Measurements from ENCODE around the gene CACNA1B.
"Not testable (repeated sequence)": the region's sequence is repeated elsewhere in the genome, so short reads cannot be mapped to it uniquely, and the experiment has no call there.

CACNA1B gene

DNA sequence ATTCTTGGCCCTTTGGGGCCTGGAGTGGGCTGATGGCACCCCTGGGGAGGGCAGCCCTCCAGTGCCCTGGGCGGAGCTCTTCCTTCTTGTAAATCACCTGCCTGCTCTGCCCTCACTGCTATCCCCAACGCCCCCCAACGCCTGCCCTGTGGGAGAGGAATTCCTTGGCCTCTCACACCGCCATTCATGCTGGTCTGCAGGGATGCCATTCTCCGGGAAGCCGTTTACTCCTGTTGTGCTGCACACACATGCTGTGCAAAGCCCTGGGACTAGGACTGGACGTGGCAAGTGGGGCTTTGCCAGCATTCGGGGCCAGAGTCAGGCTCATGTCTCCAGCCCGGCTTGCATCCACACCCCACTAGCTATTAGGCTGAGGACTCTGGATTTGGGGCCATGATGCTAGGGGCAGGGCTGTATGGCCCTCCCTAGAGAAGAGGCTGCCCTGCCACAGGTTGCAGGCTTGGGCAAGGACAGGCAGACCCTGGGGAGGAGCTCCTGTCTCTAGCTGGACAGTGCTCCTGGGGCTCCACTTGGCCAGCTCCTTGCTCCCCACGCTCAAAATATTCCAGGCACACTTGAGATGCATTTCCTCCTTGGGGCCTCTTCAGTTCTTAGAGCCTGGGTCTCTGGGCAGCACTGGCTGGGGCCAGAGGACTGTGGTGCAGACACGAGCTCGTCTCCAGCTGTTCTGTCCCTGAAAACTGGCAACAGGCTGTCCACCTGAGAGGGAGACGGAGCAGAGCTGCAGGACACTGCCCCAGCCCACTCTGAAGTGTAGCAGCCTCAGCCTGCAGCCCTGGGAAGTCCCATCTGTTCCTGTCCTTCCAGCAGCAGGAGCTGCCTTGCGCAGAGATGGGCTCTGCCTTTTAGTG is 226.9 kb downstream of the CACNA1B start:
- DNase-seq, result no peak

DNA sequence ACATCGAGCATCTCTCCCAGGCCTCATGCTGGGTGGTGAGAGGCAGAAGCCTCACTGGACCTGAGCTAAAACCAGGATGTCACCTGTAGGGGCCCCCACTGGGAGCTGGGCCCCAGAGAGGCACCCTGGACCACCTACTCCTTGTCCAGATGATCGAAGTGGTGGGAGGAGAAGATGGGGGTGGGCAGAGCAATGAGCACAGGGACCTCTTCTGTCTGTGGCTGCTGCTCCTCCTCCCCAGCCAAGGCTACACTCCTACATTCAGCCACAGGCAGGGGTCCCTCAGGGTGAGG is 227.5 kb downstream of the CACNA1B start:
- DNase-seq, result no peak

DNA sequence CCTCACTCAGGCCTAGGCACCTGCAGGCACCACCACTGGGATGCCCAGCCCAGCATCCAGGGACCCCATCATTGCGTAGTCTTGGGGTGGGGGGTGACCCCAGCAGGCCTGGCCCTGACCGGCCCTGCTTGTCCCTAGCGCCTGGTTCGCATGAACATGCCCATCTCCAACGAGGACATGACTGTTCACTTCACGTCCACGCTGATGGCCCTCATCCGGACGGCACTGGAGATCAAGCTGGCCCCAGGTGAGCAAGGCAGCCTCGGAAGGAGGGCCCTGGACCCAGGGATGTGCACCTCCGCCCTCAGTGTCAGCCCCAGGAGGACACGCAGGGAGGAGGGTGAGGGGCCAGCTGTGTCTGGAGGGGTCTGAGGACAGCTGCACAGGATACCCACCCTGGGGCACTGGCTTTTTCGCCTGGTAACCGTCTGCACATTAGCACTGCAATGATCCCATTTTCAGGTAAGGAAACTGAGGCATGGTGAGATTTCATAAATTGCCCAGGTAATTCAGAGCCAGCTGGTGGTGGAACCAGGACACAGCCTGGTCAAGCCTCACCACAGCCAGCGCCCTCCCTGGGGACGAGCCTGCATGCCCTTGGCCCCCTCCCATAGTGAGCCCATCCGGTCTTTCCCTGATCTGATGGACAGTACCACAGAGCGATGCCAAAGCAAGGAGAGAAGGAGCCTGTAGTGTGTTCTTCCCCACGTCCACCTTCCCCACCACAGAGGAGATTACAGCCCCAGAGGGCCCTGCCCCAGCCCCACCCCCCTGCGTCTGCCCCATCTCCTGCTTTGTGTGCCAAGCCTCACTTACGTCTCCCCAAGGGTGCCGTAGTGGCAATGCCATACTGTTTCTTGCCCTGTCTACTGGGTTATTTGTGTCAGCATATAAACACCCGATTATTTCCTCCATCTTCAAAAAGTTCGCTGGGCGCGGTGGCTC is 228.3 kb downstream of the CACNA1B start:
- no peak for DNase-seq

DNA sequence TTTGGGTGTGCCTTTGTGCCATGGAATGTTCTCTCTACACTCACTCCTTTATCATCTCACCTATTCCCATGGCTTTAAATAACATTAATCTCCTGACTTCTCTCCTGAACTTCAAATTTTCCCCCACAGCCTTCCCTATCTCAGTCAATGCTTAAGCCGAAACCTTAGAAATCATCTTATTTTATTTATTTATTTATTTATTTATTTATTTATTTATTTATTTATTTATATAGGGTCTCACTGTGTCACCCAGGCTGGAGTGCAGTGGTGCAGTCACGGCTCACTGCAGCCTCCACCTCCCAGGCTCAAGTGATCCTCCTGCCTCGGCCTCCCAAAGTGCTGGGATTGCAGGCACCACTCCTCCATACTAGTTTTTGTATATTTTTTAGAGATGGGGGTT is 229.5 kb downstream of the CACNA1B start:
- not testable (repeated sequence) for DNase-seq

DNA sequence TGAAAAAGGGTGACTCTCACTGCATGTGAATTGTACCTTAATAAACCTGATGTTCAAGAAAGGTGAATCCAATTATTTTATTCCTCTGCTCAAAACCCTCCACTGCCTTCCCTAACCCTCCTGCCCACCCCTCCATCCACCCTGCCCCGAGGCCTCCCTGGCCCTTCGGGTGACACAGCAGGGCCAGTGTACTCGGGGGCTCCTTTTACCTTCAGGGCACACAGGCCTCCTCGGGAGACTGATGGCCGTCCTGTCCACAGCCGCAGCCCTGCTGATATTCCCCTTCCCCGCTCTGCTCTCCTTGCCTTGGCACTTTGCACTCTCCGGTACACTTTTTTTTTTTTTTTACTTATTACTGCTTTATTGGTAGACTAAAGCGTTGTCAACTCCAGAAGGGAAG is 234.0 kb downstream of the CACNA1B start:
- DNase-seq, result no peak

DNA sequence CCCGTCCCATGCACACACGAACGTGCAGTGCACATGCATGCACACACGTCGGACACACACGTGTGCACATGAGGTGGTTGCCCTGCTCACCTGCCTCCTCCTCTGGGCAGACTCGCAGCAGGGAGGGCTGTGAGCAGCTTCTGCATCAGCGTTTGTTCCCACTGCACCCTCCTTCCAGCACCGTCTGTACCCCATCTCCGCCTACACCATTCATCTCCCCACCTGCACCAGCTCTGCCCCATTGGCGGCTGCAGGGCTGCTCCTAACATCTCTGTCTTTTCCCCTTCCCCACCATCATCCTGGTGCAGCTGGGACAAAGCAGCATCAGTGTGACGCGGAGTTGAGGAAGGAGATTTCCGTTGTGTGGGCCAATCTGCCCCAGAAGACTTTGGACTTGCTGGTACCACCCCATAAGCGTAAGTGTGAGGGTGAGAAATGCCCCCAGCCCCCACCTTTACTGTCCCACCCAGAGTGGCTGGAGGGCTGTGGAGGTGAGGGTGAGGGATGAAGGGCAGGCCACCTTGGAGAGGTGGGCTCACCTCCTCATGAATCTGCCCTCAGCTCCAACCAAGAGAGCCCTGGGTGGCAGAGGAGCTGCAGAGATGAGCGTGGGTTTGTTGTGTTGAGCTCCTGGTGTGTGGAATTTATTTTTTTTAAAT is 234.6 kb downstream of the CACNA1B start:
- DNase-seq, result no peak

DNA sequence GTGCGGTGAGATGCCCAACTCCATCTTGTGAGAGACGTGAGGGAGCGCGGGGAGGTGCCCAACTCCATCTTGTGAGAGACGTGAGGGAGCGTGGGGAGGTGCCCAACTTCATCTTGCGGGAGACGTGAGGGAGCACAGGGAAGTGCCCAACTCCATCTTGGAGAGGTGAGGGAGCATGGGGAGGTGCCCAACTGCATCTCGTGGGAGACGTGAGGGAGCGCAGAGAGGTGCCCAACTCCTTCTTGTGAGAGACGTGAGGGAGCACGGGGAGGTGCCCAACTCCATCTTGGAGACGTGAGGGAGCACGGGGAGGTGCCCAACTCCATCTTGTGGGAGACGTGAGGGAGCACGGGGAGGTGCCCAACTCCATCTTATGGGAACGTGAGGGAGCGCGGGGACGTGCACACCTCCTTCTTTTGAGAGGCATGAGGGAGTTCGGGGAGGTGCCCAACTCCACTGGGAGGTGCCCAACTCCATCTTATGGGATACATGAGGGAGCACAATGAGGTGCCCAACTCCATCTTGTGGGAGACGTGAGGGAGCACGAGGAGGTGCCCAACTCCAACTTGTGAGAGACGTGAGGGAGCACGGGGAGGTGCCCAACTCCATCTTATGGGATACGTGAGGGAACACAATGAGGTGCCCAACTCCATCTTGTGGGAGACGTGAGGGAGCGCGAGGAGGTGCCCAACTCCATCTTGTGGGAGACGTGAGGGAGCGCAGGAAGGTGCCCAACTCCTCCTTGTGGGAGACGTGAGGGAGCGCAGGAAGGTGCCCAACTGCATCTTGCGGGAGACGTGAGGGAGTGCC is 235.4 kb downstream of the CACNA1B start:
- no peak for DNase-seq

DNA sequence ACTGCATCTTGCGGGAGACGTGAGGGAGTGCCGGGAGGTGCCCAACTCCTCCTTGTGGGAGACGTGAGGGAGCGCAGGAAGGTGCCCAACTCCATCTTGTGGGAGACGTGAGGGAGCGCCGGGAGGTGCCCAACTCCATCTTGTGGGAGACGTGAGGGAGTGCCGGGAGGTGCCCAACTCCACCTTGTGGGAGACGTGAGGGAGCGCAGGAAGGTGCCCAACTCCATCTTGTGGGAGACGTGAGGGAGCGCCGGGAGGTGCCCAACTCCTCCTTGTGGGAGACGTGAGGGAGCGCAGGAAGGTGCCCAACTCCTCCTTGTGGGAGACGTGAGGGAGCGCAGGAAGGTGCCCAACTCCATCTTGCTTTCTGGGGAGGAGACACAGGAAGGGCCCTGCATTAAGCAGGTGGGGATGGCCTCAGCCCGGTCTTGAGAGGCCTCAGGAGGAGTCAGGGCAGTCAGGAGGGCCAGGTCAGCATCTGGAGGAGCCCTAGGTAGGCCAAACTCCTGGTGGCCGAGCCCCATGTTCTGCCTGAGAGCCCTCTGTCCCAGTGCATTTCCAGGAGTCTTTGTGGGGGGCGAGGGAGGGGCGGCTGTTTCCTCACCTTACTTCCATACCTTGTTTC is 236.2 kb downstream of the CACNA1B start:
- DNase-seq, result not testable (repeated sequence)

DNA sequence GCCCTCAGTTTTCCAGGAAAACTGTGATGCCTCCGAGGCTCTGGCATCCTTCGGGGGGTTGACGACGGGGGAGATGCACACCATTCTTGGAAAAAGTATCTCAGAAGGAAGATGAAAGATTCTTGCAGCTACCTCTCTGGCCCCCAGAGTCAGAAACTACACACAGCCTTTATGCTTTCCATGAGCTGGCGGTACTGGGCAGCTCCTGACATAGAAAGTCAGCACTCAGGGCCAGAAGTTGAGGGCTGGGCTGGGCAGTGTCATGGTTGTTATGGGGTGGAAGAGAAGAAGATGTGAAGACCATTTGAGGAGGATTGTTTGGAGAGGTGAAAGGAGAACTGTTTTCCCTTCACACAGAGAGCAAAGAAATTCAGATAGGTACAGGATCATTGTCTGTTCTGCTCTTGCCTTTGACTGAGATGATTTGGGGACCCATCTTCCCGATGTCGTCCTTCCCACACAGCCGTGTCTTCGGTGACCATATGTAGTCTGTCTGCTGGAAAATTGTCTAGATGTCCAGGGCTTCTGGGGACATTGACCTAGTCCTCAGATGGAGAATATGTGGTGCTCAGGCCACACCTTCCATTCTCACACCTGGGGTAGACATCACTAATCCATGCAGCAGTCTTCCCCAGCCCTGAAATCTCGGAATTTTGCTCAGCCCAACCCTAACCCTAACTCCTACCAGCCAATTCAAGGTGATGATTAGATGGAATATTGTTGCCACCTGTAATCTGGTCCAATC is 237.1 kb downstream of the CACNA1B start:
- DNase-seq, result no peak

DNA sequence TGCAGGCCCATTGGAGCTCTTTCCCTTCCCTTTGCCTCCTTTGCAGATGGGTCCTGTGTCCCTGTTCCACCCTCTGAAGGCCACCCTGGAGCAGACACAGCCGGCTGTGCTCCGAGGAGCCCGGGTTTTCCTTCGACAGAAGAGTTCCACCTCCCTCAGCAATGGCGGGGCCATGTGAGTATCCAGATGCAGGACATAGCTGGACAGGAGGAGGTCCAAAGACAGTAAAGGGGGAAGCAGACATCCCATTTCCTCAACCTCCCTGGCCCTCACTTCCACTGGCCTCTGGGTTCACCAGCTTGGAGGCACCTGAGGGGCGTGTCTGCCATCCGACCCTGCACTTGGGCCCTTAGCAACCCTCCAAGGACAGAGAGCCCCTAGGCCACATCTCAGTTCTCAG is 237.9 kb downstream of the CACNA1B start:
- DNase-seq, result no peak

DNA sequence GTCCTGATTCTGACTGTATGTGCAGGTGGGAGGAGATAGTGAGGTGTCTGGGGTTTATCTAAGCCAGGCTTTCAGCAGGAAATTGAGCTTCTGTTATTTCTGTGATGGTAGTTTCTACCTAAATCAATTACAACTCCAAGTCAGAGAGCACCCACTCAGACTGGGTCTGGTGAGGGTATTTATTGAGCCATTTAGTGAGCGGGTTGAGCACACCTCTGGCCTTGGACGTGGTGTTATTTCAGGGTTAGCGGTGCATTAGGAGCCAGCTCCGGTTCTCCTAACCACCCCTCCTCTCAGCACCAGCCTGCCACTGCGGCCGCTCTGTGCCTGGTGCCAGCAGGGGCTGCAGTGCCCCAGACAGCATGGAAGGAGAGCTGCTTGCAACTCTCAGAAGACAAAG is 238.9 kb downstream of the CACNA1B start:
- DNase-seq, result no peak

DNA sequence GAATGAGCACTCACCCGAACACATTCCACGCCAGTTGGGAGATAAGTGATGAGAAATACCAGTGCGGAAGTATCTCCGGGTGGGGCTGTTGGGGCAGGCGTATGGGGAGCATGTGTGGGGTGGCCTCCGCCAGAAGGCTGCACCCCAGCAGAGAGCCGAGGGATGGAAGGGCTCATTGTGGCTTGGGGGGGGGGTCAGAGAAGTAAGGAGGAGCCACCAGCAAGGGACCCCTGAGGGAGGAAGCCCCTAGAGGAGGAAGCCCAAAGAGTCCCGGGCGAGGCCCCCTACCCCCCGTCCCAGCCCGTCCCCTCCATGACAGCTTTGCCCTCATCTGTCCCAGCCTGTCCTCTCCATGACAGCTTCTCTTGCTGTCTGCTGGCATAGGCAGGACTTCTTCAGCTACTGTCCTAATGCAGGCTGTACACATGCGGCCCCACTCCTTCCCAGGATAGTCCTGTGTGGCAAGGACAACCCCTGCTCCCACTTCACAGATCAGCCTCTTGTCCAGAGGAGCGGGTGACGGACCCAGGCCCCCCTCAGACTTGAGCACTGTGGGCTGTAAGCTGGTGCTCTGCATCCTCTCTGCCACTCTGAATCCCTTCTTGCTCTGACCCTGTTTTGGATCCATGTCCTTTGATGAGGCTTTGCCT is 239.6 kb downstream of the CACNA1B start:
- DNase-seq, result no peak

DNA sequence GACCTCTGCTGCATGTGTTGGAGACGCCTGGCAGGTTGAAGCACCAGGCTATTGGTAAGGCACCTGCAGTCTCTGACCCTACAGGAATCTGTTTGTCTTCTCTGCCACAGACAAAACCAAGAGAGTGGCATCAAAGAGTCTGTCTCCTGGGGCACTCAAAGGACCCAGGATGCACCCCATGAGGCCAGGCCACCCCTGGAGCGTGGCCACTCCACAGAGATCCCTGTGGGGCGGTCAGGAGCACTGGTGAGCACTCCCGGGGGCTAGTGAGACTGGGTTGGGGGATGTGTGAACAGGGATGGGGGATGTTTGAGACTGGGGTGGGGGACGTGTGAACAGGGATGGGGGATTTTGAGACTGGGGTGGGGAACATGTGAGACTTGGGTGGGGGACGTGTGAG is 240.3 kb downstream of the CACNA1B start:
- no peak for DNase-seq

DNA sequence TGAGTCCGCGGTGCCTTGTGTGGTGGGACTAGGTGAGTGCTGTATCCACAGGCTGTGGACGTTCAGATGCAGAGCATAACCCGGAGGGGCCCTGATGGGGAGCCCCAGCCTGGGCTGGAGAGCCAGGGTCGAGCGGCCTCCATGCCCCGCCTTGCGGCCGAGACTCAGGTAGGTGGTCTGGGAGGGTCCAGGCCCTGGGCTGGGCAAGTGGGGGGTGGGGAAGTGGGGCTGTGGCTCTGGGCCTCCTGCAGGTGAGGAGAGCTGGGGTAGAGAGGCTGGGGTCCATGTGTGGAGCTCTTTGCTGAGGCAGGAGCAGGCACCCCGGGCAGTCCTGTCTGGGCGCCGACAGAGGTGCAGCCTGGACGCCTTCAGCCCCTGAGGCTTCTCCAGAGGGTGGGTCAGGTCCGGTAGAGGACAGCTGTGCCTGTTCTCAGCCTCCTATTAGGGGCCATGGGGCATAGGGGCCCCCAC is 241.1 kb downstream of the CACNA1B start:
- DNase-seq, result no peak

DNA sequence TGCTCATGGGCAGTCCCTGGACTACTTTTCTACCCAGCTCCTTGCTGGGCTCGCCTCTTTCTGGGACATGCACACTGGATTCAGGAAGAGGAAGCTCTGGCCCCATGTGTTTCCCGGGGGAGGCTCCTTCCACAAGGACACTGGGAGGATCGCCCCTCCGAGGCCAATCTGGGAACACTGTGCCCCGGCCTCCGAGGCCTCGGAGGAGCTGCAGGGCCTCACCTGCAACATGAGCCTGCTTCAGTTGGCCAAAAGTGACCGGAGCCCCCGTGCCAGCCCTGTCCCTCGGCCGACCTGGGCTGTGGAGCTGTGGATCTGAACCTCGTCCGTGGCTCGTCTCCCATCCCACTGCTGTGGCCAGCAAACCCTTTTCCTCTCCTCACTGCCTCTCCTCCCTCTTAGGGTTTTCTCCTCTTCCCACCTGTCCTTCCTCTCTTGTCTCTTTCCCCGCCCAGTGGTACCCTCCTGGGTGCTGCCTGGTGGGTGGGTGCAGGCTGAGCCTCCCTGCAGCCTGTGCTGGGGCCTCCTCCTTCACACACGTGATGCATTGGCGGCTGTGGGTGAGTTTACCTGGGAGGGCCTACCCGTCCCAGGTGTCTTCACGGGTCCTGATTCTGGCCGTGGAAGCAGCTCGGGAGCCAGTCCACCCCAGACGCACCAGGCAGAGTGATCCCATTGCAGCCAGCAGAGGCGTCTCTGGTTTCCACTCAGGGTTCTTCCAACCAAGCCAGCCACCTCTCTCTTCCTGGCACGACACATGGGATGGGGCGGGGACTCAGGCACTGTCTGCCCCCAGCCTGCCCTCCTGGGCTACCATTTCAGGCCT is 241.8 kb downstream of the CACNA1B start:
- DNase-seq, result no peak

DNA sequence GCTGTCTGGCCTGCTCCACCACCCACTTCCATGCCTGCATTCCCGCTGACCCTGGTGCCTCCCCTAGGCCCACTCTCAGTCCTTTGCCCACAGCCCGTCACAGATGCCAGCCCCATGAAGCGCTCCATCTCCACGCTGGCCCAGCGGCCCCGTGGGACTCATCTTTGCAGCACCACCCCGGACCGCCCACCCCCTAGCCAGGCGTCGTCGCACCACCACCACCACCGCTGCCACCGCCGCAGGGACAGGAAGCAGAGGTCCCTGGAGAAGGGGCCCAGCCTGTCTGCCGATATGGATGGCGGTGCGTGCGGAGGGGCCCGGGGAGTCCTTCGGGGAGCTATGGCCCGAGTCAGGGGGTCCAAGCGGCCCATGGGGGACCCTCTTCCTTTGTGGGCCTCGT is 242.5 kb downstream of the CACNA1B start:
- DNase-seq, result no peak

DNA sequence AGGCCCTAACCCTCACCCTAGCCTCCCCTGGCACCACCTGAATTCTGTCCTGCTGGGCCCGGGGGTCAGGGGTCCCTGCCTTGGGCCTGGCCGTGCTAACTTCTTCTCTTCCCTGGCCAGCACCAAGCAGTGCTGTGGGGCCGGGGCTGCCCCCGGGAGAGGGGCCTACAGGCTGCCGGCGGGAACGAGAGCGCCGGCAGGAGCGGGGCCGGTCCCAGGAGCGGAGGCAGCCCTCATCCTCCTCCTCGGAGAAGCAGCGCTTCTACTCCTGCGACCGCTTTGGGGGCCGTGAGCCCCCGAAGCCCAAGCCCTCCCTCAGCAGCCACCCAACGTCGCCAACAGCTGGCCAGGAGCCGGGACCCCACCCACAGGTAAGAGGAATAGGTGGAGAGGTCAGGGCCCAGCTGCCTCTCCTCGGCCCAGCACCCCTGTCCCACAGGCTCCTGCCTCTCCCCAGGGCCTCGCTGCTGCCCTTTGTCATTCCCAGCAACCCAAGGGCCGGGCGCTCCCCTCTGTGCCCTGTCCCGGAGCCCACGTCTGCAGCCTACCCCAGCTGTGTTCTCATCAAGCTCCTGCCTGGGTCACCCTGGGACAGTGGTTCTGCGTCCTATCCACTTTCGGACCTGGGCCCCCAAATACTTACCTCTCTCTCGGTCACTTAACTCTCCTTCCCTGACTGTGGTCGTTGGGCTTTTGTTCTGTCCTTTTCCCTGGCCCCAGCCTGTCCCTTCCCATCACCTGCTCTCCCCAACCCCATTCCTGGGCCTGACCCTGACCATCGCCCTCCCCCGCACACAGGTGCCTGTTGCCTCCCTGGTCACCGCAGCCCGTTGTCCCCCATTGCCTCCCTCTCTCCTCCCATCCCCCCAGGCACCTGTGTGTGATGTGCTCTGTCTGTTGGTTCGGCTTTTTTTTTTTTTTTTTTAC is 243.2 kb downstream of the CACNA1B start:
- DNase-seq, result no peak

DNA sequence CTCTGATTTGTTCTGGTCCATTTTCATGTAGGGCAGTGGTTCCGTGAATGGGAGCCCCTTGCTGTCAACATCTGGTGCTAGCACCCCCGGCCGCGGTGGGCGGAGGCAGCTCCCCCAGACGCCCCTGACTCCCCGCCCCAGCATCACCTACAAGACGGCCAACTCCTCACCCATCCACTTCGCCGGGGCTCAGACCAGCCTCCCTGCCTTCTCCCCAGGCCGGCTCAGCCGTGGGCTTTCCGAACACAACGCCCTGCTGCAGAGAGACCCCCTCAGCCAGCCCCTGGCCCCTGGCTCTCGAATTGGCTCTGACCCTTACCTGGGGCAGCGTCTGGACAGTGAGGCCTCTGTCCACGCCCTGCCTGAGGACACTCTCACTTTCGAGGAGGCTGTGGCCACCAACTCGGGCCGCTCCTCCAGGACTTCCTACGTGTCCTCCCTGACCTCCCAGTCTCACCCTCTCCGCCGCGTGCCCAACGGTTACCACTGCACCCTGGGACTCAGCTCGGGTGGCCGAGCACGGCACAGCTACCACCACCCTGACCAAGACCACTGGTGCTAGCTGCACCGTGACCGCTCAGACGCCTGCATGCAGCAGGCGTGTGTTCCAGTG is 244.0 kb downstream of the CACNA1B start:
- DNase-seq, result no peak

All from inflammatory macrophage treated with lipopolysaccharide for 4 hours (primary cell).